IMR-90 (cell line): ENCODE measurements around the gene F3.

Source experiments
- CEBPB ChIP-seq: IDR thresholded peaks from 2 replicates; pipeline ENCODE4 v1.6.1; 2012; ENCODE audit warnings: low read depth, low read length, improper control_type of control experiment
- CTCF ChIP-seq: conservative IDR thresholded peaks from 2 replicates; pipeline ENCODE4 v1.5.1; 2012; ENCODE audit warnings: mild to moderate bottlenecking, low read depth, low read length, improper control_type of control experiment
- NFE2L2 ChIP-seq: fragments of 150-350 bp; IDR thresholded peaks from 2 replicates; pipeline ENCODE4 v1.6.1; 2016; ENCODE audit warnings: low read depth, mild to moderate bottlenecking, low read length
- POLR2A ChIP-seq: IDR thresholded peaks from 2 replicates; pipeline ENCODE4 v1.6.1; 2012; ENCODE audit warnings: mild to moderate bottlenecking, low read depth, low read length
- RAD21 ChIP-seq: IDR thresholded peaks from 2 replicates; pipeline ENCODE4 v1.6.1; 2012; ENCODE audit warnings: low read length, improper control_type of control experiment
- RFX5 ChIP-seq: IDR thresholded peaks from 2 replicates; pipeline ENCODE4 v1.8.0; 2012; ENCODE audit warnings: low read depth, mild to moderate bottlenecking, low read length, moderate library complexity
- SMC3 ChIP-seq: fragments of 150-350 bp; IDR thresholded peaks from 2 replicates; pipeline ENCODE4 v1.6.1; 2016; ENCODE audit warnings: low read depth, mild to moderate bottlenecking, antibody characterized with exemption, low read length, moderate library complexity
- USF2 ChIP-seq: fragments of 150-350 bp; IDR thresholded peaks from 2 replicates; pipeline ENCODE4 v1.6.1; 2017; ENCODE audit warnings: mild to moderate bottlenecking, antibody characterized with exemption, low read length, low read depth

GRCh38 chr1:94555091-94555490 is 13.5 kb upstream of the F3 start:
- no peak for TF ChIP-seq POLR2A
- no peak for TF ChIP-seq RAD21
- TF ChIP-seq CTCF, result no peak
- TF ChIP-seq CEBPB, result no peak
- no peak for TF ChIP-seq SMC3
- no peak for TF ChIP-seq NFE2L2
- no peak for TF ChIP-seq RFX5
- TF ChIP-seq USF2, result no peak
